Retinal pigment epithelial cell (primary cell): ENCODE data around the gene EDEM3.

Source experiments
- DNase-seq: peaks from one replicate; pipeline ENCODE4 v3.0.0-alpha.2; 2010; ENCODE audit warnings: low read depth
- H3K4me3 ChIP-seq: 2 replicates; pipeline ENCODE4 v1.5.1; 2011; ENCODE audit warnings: mild to moderate bottlenecking, low read length, control low read depth, moderate library complexity
- TF ChIP-seq, protein P1 (sequence below): conservative IDR thresholded peaks from 2 replicates; pipeline ENCODE4 v1.5.1; 2011; ENCODE audit warnings: low read depth, low read length, control low read depth, inconsistent platforms

The EDEM3 gene, protein sequence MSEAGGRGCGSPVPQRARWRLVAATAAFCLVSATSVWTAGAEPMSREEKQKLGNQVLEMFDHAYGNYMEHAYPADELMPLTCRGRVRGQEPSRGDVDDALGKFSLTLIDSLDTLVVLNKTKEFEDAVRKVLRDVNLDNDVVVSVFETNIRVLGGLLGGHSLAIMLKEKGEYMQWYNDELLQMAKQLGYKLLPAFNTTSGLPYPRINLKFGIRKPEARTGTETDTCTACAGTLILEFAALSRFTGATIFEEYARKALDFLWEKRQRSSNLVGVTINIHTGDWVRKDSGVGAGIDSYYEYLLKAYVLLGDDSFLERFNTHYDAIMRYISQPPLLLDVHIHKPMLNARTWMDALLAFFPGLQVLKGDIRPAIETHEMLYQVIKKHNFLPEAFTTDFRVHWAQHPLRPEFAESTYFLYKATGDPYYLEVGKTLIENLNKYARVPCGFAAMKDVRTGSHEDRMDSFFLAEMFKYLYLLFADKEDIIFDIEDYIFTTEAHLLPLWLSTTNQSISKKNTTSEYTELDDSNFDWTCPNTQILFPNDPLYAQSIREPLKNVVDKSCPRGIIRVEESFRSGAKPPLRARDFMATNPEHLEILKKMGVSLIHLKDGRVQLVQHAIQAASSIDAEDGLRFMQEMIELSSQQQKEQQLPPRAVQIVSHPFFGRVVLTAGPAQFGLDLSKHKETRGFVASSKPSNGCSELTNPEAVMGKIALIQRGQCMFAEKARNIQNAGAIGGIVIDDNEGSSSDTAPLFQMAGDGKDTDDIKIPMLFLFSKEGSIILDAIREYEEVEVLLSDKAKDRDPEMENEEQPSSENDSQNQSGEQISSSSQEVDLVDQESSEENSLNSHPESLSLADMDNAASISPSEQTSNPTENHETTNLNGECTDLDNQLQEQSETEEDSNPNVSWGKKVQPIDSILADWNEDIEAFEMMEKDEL

GRCh38 chr1:184754476-184755225, at the start of gene EDEM3:
EDEM3 (minus strand) TSS chr1:184754858; CDS start chr1:184754646, 212 bp downstream.
- TF ChIP-seq, protein P1, sequence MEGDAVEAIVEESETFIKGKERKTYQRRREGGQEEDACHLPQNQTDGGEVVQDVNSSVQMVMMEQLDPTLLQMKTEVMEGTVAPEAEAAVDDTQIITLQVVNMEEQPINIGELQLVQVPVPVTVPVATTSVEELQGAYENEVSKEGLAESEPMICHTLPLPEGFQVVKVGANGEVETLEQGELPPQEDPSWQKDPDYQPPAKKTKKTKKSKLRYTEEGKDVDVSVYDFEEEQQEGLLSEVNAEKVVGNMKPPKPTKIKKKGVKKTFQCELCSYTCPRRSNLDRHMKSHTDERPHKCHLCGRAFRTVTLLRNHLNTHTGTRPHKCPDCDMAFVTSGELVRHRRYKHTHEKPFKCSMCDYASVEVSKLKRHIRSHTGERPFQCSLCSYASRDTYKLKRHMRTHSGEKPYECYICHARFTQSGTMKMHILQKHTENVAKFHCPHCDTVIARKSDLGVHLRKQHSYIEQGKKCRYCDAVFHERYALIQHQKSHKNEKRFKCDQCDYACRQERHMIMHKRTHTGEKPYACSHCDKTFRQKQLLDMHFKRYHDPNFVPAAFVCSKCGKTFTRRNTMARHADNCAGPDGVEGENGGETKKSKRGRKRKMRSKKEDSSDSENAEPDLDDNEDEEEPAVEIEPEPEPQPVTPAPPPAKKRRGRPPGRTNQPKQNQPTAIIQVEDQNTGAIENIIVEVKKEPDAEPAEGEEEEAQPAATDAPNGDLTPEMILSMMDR: no peak
- peak; percentile 99 for DNase-seq
- H3K4me3 ChIP-seq: peak within 1 kb of the TSS; percentile 92

DNA sequence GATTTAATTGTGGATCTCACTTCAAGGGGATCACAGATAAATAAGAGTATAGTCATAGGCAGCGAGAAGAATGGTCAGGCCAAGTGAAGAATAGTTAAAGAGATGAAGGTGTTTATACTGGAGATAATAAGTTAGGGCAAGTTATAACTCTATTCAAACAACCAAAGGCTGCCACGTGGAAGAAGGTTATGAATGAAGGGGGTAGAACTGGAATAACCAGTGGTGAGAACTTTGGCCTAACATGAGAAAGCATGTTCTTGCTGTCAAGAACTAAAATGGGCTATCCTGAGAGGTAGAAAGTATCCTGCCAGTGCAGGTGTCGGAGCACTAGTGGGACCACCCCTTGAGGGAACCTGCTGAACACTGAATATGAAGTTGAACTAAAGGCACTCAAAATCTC, 49.6 kb upstream of the EDEM3 start:
- TF ChIP-seq, protein P1: no peak
- H3K4me3 ChIP-seq: no peak overlapping the region
- no peak for DNase-seq

DNA sequence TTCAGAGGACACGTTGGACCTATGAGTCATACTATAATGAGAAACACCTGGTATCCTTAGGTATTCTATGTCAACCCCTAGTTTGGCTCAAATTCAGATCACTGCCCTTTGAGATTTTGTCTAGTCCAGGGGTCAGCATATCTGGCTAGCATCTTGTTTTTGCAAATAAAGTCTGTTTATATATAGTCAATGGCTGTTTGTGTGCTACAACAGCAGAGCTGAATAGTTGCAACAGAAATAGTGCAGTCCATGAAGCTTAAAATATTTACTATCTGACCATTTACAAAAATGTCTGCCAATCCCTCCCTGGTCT, 48.5 kb upstream of the EDEM3 start:
- no peak overlapping the region for H3K4me3 ChIP-seq
- DNase-seq: no peak
- TF ChIP-seq, protein P1: no peak

- TF ChIP-seq, protein P1: no peak
- H3K4me3 ChIP-seq: no peak overlapping the region
- no peak for DNase-seq
Observed at GRCh38 chr1:184802354-184803179, 47.9 kb upstream of the EDEM3 start.

DNA sequence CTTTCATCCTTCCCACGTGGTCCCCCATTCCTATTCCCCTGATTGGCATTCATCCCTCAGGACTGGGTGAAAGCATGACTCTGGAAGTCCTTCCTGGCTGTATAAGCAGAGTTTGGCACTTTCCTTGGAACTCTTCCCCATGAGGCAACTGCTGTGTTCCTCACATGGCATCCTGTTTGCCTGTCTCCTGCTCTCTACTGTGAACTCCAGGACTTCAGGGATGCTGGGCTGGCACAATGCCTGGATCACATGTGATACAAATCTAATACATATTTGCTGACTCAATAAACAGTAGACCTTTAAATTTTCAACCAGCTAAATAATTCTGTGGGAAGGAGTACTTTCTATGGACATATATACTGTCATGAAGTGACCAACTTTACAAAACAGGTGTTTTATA, 46.8 kb upstream of the EDEM3 start:
- TF ChIP-seq, protein P1: no peak
- peak; percentile 58 for DNase-seq
- no peak overlapping the region for H3K4me3 ChIP-seq

GRCh38 chr1:184800876-184801275, 46.2 kb upstream of the EDEM3 start:
- DNase-seq: no peak
- TF ChIP-seq, protein P1: no peak
- H3K4me3 ChIP-seq: no peak overlapping the region
